HepG2 (cell line): Measurements from ENCODE around the gene TPST2.

Experiments used
- BHLHE40 ChIP-seq: IDR thresholded peaks from 2 replicates; pipeline ENCODE4 v1.6.1; 2011; ENCODE audit warnings: low read length, improper control_type of control experiment
- CTCF ChIP-seq: sonication (generic); formaldehyde crosslinking; IDR thresholded peaks from 2 replicates; pipeline ENCODE4 v1.5.0; 2020; ENCODE audit warnings: mild to moderate bottlenecking, missing genetic modification reagents, moderate library complexity
- RNF2 ChIP-seq: fragments of 450-650 bp; conservative IDR thresholded peaks from 2 replicates; pipeline ENCODE4 v1.6.1; 2016; ENCODE audit warnings: low read depth
- TEAD2 ChIP-seq: sonication (generic); formaldehyde crosslinking; IDR thresholded peaks from 2 replicates; pipeline ENCODE4 v1.9.0; 2021; ENCODE audit warnings: missing genetic modification reagents
- TFDP2 ChIP-seq: sonication (generic); formaldehyde crosslinking; IDR thresholded peaks from 2 replicates; pipeline ENCODE4 v1.4.0; 2020; ENCODE audit warnings: missing genetic modification reagents
- USF2 ChIP-seq, 2 experiments: sonication (generic) in 1 of 2; formaldehyde crosslinking in 1 of 2; IDR thresholded peaks; 2 replicates each; pipeline versions ENCODE4 v1.5.1 to v1.6.1; 2011 to 2020; ENCODE audit warnings: borderline replicate concordance in 1 of 2, low read depth in 1 of 2, low read length in 1 of 2, mild to moderate bottlenecking in 1 of 2, missing genetic modification reagents in 1 of 2, moderate library complexity in 1 of 2
- ZNF552 ChIP-seq: sonication (generic); formaldehyde crosslinking; IDR thresholded peaks from 2 replicates; pipeline ENCODE4 v1.9.0; 2022; ENCODE audit warnings: missing genetic modification reagents, mild to moderate bottlenecking, borderline replicate concordance
- ZSCAN5A ChIP-seq: sonication (generic); formaldehyde crosslinking; IDR thresholded peaks from 2 replicates; pipeline ENCODE4 v1.8.0; 2022; ENCODE audit warnings: mild to moderate bottlenecking, missing genetic modification reagents, borderline replicate concordance

GRCh38 chr22:26565181-26565580 is 24.8 kb downstream of the TPST2 start:
- TF ChIP-seq BHLHE40 (no peak), TFDP2 (CRISPR knock-in tag) (no peak), USF2 (IDR thresholded peaks at IDR 0.05; ENCODE audit: low read depth, low read length) (no peak), USF2 (CRISPR knock-in tag; IDR thresholded peaks at IDR 0.05; ENCODE audit: borderline replicate concordance) (no peak), TEAD2 (CRISPR knock-in tag) (no peak), RNF2 (no peak), CTCF (CRISPR knock-in tag) (no peak), ZSCAN5A (CRISPR knock-in tag) (no peak), ZNF552 (CRISPR knock-in tag) (no peak)
